ENCODE measurements around the gene TRAFD1. TPM values are rescaled to one million over a fixed set of nuclear protein-coding genes. Genes with fewer than 3 reads are reported as not detected.

Gene TRAFD1
- total RNA-seq, 1 experiment from 2014 or later, result 25.5 TPM

DNA sequence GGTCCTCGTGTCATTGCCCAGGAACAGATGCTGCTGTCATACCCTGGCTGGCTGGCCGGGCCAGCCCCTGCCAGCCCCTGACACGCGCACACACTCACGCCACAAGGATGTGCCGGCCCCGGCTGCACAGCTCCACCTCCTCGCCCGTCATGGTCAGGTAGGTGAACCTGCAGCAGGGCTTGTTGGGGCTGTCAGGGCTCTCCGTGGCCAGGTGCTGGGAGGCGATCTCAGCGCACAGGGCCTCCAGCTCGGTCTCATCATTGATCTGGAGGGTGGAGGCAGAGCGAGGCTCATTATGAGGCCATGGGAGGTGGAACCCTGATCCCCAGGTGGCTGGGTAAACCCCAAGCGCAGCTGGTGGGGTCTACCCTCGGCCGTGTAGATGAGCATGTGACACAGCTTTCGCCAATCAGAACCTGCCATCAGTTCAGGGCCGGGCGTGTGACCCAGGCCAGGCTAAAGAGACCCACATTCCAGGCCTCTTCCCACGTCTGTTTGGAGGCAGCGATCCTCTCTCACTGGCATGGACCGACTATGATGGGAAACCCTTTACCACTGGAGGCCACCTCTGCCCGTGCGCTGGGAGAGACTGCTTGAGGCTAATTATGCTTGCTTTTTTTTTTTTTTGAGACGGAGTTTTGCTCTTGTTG is 38.8 kb downstream of the TRAFD1 start:
- Histone ChIP-seq H3K9me2 (ENCODE audit: insufficient read depth) (no peaks in the 10 kb centered on the region), H3K9ac (ENCODE audit: low read length) (no peak overlapping the region), H3K9me3 (ENCODE audit: control insufficient read depth in 1 of 2, insufficient read depth in 1 of 2, low read depth in 1 of 2, low read length in 2 of 2) (no peaks in the 10 kb centered on the region), H3K4me1 (ENCODE audit: control insufficient read depth in 1 of 2, insufficient read depth in 2 of 2, low read length in 2 of 2) (no peaks in the 10 kb centered on the region), H4K20me1 (ENCODE audit: insufficient read depth) (no peaks in the 10 kb centered on the region), H3K4me2 (ENCODE audit: low read length) (no peak overlapping the region), H2AFZ (ENCODE audit: low read depth, low read length, poor library complexity, severe bottlenecking) (no peak overlapping the region), H3K4me3 (replicated peaks in 1 of 2; ENCODE audit: low read depth in 1 of 2, low read length in 2 of 2) (no peak overlapping the region), H3K27me3 (ENCODE audit: insufficient read depth, low read length) (no peaks in the 10 kb centered on the region), H3K27ac (ENCODE audit: low read depth, low read length) (no peak overlapping the region), H3K36me3 (ENCODE audit: control insufficient read depth in 1 of 2, insufficient read depth in 2 of 2, low read length in 2 of 2) (peaks cover 0 to 9% of the 10 kb centered on the region in 2 experiments; a peak in 2 of 4 replicates), H3K79me2 (ENCODE audit: insufficient read depth, low read length) (no peaks in the 10 kb centered on the region)
- ATAC-seq (no peak), DNase-seq (ENCODE audit: low read depth, low spot score) (no peak)
- POLR2A ChIA-PET, result no interaction called here
- CTCF ChIA-PET, result no interaction called here
- intact Hi-C loops (cut with micrococcal nuclease), result no loop called here
- RAD21 ChIA-PET (ENCODE audit: low non-redundant PET in 1 of 2, low total read pairs in 2 of 2, uncharacterized antibody in 2 of 2, unreplicated experiment in 2 of 2), result no interaction called here
- BruUV-seq (replicated peaks), result no TSS peak
- no peak for TF ChIP-seq EGR1 (IDR thresholded peaks at IDR 0.05; ENCODE audit: low read depth)
- TF ChIP-seq SRF (IDR thresholded peaks at IDR 0.05; ENCODE audit: low read depth), result no peak
- TF ChIP-seq POLR2A (IDR thresholded peaks at IDR 0.05; ENCODE audit: borderline replicate concordance, extremely low read depth, insufficient read depth, insufficient read length), result no peak
- no peak for TF ChIP-seq CBX3 (IDR thresholded peaks at IDR 0.05; ENCODE audit: low read depth)
- no peak for TF ChIP-seq TCF7L2 (IDR thresholded peaks at IDR 0.05; ENCODE audit: borderline replicate concordance, extremely low read depth, insufficient read depth, insufficient read length)
- TF ChIP-seq, protein P1, sequence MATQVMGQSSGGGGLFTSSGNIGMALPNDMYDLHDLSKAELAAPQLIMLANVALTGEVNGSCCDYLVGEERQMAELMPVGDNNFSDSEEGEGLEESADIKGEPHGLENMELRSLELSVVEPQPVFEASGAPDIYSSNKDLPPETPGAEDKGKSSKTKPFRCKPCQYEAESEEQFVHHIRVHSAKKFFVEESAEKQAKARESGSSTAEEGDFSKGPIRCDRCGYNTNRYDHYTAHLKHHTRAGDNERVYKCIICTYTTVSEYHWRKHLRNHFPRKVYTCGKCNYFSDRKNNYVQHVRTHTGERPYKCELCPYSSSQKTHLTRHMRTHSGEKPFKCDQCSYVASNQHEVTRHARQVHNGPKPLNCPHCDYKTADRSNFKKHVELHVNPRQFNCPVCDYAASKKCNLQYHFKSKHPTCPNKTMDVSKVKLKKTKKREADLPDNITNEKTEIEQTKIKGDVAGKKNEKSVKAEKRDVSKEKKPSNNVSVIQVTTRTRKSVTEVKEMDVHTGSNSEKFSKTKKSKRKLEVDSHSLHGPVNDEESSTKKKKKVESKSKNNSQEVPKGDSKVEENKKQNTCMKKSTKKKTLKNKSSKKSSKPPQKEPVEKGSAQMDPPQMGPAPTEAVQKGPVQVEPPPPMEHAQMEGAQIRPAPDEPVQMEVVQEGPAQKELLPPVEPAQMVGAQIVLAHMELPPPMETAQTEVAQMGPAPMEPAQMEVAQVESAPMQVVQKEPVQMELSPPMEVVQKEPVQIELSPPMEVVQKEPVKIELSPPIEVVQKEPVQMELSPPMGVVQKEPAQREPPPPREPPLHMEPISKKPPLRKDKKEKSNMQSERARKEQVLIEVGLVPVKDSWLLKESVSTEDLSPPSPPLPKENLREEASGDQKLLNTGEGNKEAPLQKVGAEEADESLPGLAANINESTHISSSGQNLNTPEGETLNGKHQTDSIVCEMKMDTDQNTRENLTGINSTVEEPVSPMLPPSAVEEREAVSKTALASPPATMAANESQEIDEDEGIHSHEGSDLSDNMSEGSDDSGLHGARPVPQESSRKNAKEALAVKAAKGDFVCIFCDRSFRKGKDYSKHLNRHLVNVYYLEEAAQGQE (IDR thresholded peaks at IDR 0.05; ENCODE audit: low read depth), result no peak
- TF ChIP-seq ELF1 (IDR thresholded peaks at IDR 0.05; ENCODE audit: borderline replicate concordance, low read depth), result no peak
- TF ChIP-seq YY1 (IDR thresholded peaks at IDR 0.05; ENCODE audit: extremely low read depth, insufficient replicate concordance, low read depth, low read length), result no peak
- no peak for TF ChIP-seq EZH2phosphoT487 (IDR thresholded peaks at IDR 0.05; ENCODE audit: borderline replicate concordance)
- TF ChIP-seq POLR2AphosphoS5 (IDR thresholded peaks at IDR 0.05; ENCODE audit: low read depth, low read length), result no peak
- no peak for TF ChIP-seq FOSL1 (IDR thresholded peaks at IDR 0.05; ENCODE audit: low read depth)
- no peak for TF ChIP-seq EZH2 (IDR thresholded peaks at IDR 0.05)
- TF ChIP-seq JUND (IDR thresholded peaks at IDR 0.05), result no peak
- TF ChIP-seq ZFX (IDR thresholded peaks at IDR 0.05), result no peak
- TF ChIP-seq, protein P2, sequence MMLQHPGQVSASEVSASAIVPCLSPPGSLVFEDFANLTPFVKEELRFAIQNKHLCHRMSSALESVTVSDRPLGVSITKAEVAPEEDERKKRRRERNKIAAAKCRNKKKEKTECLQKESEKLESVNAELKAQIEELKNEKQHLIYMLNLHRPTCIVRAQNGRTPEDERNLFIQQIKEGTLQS (IDR thresholded peaks at IDR 0.05), result no peak
- TF ChIP-seq, protein P3, sequence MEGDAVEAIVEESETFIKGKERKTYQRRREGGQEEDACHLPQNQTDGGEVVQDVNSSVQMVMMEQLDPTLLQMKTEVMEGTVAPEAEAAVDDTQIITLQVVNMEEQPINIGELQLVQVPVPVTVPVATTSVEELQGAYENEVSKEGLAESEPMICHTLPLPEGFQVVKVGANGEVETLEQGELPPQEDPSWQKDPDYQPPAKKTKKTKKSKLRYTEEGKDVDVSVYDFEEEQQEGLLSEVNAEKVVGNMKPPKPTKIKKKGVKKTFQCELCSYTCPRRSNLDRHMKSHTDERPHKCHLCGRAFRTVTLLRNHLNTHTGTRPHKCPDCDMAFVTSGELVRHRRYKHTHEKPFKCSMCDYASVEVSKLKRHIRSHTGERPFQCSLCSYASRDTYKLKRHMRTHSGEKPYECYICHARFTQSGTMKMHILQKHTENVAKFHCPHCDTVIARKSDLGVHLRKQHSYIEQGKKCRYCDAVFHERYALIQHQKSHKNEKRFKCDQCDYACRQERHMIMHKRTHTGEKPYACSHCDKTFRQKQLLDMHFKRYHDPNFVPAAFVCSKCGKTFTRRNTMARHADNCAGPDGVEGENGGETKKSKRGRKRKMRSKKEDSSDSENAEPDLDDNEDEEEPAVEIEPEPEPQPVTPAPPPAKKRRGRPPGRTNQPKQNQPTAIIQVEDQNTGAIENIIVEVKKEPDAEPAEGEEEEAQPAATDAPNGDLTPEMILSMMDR (IDR thresholded peaks at IDR 0.05 in 2 of 3, conservative IDR thresholded peaks at IDR 0.05 in 1 of 3; ENCODE audit: borderline replicate concordance in 1 of 3, insufficient read depth in 1 of 3, low read depth in 2 of 3, low read length in 2 of 3), result no peak
- no peak for TF ChIP-seq SIN3A (IDR thresholded peaks at IDR 0.05; ENCODE audit: low read depth)
- no peak for TF ChIP-seq ZNF274 (IDR thresholded peaks at IDR 0.05; ENCODE audit: low read depth, low read length)

Data from HCT116 (cell line).